Measurements from ENCODE around the gene SOX2.
"Not testable (repeated sequence)": the region's sequence is repeated elsewhere in the genome, so short reads cannot be mapped to it uniquely, and the experiment has no call there.

The SOX2 gene

DNA sequence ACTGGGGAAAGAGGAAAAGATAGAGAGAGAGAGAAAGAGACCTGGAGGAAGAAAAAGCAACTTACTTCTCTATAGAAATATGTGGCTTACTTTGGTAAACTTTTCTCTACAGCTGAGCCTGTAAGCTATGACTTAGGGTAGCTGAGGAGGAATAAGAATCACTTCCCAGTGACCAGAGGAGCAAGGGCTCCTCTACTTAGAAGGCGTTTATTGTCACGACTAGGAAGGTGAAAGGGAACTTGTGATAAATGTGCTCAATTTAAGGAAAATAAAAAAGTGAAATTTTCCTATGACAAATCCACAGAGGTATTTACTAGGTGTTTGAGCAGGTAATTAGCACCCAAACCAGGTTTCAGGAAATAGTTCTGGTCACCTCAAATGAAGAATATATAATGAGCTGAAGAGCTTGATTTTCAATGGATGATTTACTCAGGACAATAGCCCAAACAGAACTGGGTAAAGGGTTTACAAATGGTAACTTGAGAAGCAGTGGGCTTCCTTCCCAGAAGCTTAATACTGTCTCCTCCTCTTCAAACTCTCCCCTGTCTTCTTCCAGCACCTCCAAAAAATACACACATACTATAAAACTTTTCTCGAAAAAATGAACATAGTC is 46.1 kb downstream of the SOX2 start:
- no peak for DNase-seq (ENCODE audit: low read depth in 2 of 3, low spot score in 1 of 3)

- no peak for DNase-seq (ENCODE audit: low read depth in 2 of 3, low spot score in 1 of 3)
Observed at GRCh38 chr3:181761906-181762305, 50.2 kb downstream of the SOX2 start.

DNA sequence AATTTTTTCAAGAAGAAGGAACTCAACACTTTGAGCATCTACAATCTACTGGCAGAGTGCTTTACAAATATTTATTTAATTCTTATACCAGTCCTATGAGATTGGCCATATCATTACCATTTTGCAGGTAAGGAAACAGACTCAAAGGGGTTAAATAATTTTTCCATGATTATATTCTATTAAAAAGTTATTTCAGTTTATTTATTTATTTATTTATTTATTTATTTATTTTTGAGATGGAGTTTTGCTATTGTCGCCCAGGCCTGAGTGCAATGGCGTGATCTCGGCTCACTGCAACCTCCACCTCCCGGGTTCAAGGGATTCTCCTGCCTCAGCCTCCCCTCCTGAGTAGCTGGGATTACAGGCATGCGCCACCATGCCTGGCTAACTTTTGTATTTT is 52.3 kb downstream of the SOX2 start:
- DNase-seq (ENCODE audit: low read depth in 2 of 3, low spot score in 1 of 3): not testable (repeated sequence)

All from stimulated activated CD4-positive, alpha-beta T cell treated with anti-CD3 and anti-CD28 coated beads, Interleukin-12 subunit alpha, Interleukin-12 subunit beta, amount 100 ng/mL, for 48 hours (primary cell).